Measurements from ENCODE around the gene FAM20A.
A peak's percentile ranks its signal among the peaks of the same experiment; 100 is the strongest.

The FAM20A gene

DNA sequence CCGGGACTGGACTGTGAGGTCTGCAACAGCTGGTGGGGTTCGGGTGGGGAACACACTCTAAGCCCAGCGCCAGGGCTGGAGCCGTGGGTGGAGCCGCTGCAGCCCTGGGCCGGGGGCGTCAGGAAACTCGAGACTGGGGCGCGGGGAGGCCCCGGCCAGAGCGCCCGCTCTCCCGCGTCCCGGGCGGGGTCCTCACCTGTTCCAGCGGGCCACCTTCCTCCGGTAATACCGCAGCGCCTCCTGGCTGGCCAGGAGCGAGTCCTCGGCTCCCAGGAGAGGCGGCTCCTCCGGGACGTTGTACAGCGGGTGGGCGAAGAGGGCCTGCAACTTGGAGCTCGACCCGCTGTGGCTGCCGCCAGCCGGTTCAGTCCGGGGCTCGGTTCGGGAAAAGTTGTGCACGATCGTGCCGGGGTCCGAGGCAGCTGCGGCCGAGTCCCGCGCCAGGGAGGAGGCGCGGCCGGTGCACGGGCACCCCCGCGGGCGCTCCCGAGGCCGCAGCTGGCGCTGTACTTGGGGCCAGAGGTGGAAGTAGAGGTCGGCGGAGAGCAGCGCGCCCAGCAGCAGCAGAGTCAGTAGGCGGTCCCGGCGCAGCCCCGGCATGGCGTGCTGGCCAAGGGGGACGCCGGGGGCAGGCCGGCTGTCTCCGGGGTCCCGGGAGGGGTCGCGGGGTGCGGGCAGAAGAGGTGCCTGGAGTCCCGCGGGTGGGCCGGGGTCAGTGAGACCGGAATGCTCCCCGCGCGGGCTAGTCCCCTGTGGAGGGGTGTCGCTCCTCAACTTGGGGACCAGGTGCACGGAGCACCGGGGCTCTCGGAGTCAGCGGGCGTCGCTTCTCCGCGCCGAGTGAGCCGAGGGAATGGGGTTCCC lies 868 bp downstream of the FAM20A start:
- TF ChIP-seq, protein P1, sequence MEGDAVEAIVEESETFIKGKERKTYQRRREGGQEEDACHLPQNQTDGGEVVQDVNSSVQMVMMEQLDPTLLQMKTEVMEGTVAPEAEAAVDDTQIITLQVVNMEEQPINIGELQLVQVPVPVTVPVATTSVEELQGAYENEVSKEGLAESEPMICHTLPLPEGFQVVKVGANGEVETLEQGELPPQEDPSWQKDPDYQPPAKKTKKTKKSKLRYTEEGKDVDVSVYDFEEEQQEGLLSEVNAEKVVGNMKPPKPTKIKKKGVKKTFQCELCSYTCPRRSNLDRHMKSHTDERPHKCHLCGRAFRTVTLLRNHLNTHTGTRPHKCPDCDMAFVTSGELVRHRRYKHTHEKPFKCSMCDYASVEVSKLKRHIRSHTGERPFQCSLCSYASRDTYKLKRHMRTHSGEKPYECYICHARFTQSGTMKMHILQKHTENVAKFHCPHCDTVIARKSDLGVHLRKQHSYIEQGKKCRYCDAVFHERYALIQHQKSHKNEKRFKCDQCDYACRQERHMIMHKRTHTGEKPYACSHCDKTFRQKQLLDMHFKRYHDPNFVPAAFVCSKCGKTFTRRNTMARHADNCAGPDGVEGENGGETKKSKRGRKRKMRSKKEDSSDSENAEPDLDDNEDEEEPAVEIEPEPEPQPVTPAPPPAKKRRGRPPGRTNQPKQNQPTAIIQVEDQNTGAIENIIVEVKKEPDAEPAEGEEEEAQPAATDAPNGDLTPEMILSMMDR (IDR thresholded peaks at IDR 0.05; ENCODE audit: low read depth, low read length): no peak
- H3K27me3 ChIP-seq: peaks cover 59% of the 10 kb centered on the region
- H3K4me1 ChIP-seq: no peaks in the 10 kb centered on the region
- DNase-seq: peak; percentile 9
- no peaks in the 10 kb centered on the region for H3K9me3 ChIP-seq
- no peak overlapping the region for H3K4me3 ChIP-seq (ENCODE audit: low read depth, low read length)
- H3K36me3 ChIP-seq: no peaks in the 10 kb centered on the region

GRCh38 chr17:68599552-68600066 lies 1.6 kb downstream of the FAM20A start:
- H3K36me3 ChIP-seq: no peaks in the 10 kb centered on the region
- TF ChIP-seq, protein P1 (IDR thresholded peaks at IDR 0.05; ENCODE audit: low read depth, low read length): no peak
- no peaks in the 10 kb centered on the region for H3K4me1 ChIP-seq
- peaks cover 59% of the 10 kb centered on the region for H3K27me3 ChIP-seq
- no peaks in the 10 kb centered on the region for H3K9me3 ChIP-seq
- H3K4me3 ChIP-seq (ENCODE audit: low read depth, low read length): no peak overlapping the region
- no peak for DNase-seq

DNA sequence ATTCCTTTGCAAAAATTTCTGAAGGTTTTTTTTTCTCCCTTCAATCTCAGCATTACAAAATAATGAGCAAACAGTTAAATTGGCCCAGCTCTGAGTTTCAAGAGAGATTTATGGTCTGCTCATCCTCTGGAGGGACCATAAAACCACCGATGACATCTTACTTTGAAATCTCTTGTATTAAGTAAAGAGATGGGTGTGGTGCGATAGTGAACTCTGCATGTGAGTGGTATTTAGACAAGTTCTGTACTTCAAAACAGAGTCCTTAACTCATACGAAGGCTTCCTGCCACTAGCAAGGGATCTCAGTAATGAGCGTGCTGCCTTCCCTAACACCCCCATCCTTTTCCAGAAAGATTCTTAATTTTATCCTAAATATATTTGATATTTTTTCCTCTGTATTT lies 2.1 kb downstream of the FAM20A start:
- Histone ChIP-seq H3K9me3 (no peaks in the 10 kb centered on the region), H3K27me3 (peaks cover 59% of the 10 kb centered on the region), H3K4me1 (no peaks in the 10 kb centered on the region), H3K36me3 (no peaks in the 10 kb centered on the region), H3K4me3 (ENCODE audit: low read depth, low read length) (no peak overlapping the region)
- no peak for DNase-seq
- TF ChIP-seq, protein P1 (IDR thresholded peaks at IDR 0.05; ENCODE audit: low read depth, low read length): no peak

GRCh38 chr17:68598545-68598961 lies 2.6 kb downstream of the FAM20A start:
- Histone ChIP-seq H3K9me3 (no peaks in the 10 kb centered on the region), H3K4me3 (ENCODE audit: low read depth, low read length) (no peak overlapping the region), H3K4me1 (no peaks in the 10 kb centered on the region), H3K36me3 (no peaks in the 10 kb centered on the region), H3K27me3 (peaks cover 57% of the 10 kb centered on the region)
- TF ChIP-seq, protein P1 (IDR thresholded peaks at IDR 0.05; ENCODE audit: low read depth, low read length): no peak
- no peak for DNase-seq

DNA sequence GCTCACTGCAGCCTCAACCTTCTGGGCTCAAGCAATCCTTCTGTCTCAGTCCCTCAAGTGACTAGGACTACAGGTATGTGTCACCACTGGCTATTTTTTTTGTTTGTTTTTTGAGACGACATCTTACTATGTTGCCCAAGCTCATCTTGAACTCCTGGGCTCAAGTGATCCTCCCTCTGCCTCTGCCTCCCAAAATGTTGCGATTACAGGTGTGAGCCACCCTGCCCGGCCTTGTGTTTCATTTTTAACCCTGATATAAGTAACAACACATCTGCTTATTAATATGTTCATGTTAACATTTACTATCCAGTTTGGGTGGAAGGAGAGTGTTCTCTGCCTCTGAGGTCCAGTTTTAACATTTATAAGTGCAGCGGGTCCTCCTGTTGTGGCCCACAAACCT lies 3.1 kb downstream of the FAM20A start:
- H3K27me3 ChIP-seq: peaks cover 57% of the 10 kb centered on the region
- DNase-seq: no peak
- H3K36me3 ChIP-seq: no peaks in the 10 kb centered on the region
- TF ChIP-seq, protein P1 (IDR thresholded peaks at IDR 0.05; ENCODE audit: low read depth, low read length): no peak
- H3K4me3 ChIP-seq (ENCODE audit: low read depth, low read length): no peak overlapping the region
- H3K4me1 ChIP-seq: no peaks in the 10 kb centered on the region
- H3K9me3 ChIP-seq: no peaks in the 10 kb centered on the region

DNA sequence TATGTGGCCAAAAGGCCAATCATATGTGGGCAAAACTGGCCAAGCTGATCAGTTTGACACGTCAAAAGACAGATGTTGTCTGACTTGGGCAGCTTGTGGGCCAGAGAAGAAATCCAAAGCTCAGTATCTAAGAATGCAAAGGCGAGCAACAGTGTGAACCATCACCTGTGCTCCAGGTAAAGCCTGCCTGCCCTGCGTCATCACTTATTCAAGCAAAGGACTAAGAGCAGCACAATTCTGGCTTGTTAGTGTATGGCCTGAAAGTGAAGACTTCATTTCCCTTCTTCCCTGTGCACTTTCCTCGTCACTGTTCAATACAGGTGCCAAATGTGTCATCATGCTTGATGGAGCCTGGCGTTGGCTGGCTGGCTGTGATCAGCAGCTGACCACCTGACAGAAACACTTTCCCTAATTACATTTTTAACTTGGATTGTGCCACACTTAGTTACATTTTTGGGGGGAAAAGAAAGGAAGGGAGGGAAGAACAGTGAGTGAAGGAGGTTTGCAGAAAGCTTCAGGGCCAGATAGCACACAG lies 4.7 kb downstream of the FAM20A start:
- no peak for DNase-seq
- Histone ChIP-seq H3K4me3 (ENCODE audit: low read depth, low read length) (no peak overlapping the region), H3K27me3 (peaks cover 48% of the 10 kb centered on the region), H3K4me1 (no peaks in the 10 kb centered on the region), H3K36me3 (no peaks in the 10 kb centered on the region), H3K9me3 (no peaks in the 10 kb centered on the region)
- TF ChIP-seq, protein P1 (IDR thresholded peaks at IDR 0.05; ENCODE audit: low read depth, low read length): no peak

Measured in BE2C (cell line).